ENCODE measurements around the gene TLCD1.

GRCh38 chr17:28745786-28746411, 19.9 kb upstream of the TLCD1 start:
- TF ChIP-seq, protein P1, sequence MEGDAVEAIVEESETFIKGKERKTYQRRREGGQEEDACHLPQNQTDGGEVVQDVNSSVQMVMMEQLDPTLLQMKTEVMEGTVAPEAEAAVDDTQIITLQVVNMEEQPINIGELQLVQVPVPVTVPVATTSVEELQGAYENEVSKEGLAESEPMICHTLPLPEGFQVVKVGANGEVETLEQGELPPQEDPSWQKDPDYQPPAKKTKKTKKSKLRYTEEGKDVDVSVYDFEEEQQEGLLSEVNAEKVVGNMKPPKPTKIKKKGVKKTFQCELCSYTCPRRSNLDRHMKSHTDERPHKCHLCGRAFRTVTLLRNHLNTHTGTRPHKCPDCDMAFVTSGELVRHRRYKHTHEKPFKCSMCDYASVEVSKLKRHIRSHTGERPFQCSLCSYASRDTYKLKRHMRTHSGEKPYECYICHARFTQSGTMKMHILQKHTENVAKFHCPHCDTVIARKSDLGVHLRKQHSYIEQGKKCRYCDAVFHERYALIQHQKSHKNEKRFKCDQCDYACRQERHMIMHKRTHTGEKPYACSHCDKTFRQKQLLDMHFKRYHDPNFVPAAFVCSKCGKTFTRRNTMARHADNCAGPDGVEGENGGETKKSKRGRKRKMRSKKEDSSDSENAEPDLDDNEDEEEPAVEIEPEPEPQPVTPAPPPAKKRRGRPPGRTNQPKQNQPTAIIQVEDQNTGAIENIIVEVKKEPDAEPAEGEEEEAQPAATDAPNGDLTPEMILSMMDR (IDR thresholded peaks at IDR 0.05), result no peak
- TF ChIP-seq POLR2A (IDR thresholded peaks at IDR 0.05) (no peak), EP300 (IDR thresholded peaks at IDR 0.05) (no peak)
